Measurements from ENCODE around the gene GJC2. TPM values are rescaled to one million over a fixed set of nuclear protein-coding genes. Genes with fewer than 3 reads are reported as not detected.

Gene GJC2
- polyA plus RNA-seq, 3 donors, result 0.15 TPM; not detected in 2

GRCh38 chr1:228105270-228105995 lies 44.3 kb upstream of the GJC2 start:
- no peak for TF ChIP-seq CTCF (IDR thresholded peaks at IDR 0.05)
- Histone ChIP-seq H2AFZ (ENCODE audit: insufficient read depth, low read depth, low read length, poor library complexity, severe bottlenecking) (no peak overlapping the region), H4K20me1 (ENCODE audit: insufficient read depth, low read length) (peaks cover 15% of the 10 kb centered on the region), H3K36me3 (replicated peaks in 1 of 2; ENCODE audit: control insufficient read depth in 1 of 2, insufficient read depth in 2 of 2, low read length in 2 of 2) (peaks cover 14 to 26% of the 10 kb centered on the region in 2 donors), H3K27me3 (ENCODE audit: control insufficient read depth in 2 of 2, insufficient read depth in 2 of 2, low read length in 2 of 2) (no peaks in the 10 kb centered on the region), H3K4me3 (replicated peaks in 1 of 3; ENCODE audit: low read depth in 2 of 3, low read length in 3 of 3) (no peak overlapping the region), H3K79me2 (ENCODE audit: insufficient read depth, low read length) (peaks cover 61% of the 10 kb centered on the region), H3K9me3 (replicated peaks in 1 of 2; ENCODE audit: control insufficient read depth in 1 of 2, insufficient read depth in 1 of 2, low read length in 2 of 2) (no peaks in the 10 kb centered on the region), H3K27ac (ENCODE audit: low read depth in 1 of 2, low read length in 2 of 2) (no peak overlapping the region), H3K4me1 (ENCODE audit: control insufficient read depth in 1 of 2, insufficient read depth in 2 of 2, low read length in 2 of 2) (peaks cover 55 to 68% of the 10 kb centered on the region in 2 donors), H3K9ac (ENCODE audit: insufficient read depth, low read length, poor library complexity, severe bottlenecking) (no peak overlapping the region), H3K4me2 (replicated peaks; ENCODE audit: extremely low read depth, low read length, poor library complexity, severe bottlenecking) (no peak overlapping the region)
- peak overlapping the region in 2 of 7 donors; percentile 69 to 79 for H3K27ac Mint-ChIP-seq
- H3K4me3 Mint-ChIP-seq, result no peak overlapping the region
- no peaks in the 10 kb centered on the region for H3K9me3 Mint-ChIP-seq
- peaks cover 50% of the 10 kb centered on the region for H3K4me1 Mint-ChIP-seq
- H3K36me3 Mint-ChIP-seq, result peaks cover 13 to 22% of the 10 kb centered on the region in 2 donors
- DNase-seq, result no peak
- peaks cover 0 to 4% (median 0%) of the 10 kb centered on the region in 3 donors for H3K27me3 Mint-ChIP-seq (ENCODE audit: low read depth in 3 of 3)
- intact Hi-C loops (cut with micrococcal nuclease), result loop anchor here (2.0 to 5.0 kb wide), 2 partner anchors 17 to 37 kb away; partner anchors contain the start of gene GUK1 (in 1 of the 2)
- WGBS (ENCODE audit: insufficient coverage), result 94% methylated on average over 9 of the region's 9 CpGs

- peaks cover 0 to 2% (median 0%) of the 10 kb centered on the region in 3 donors for H3K27me3 Mint-ChIP-seq (ENCODE audit: low read depth in 3 of 3)
- Histone ChIP-seq H3K4me1 (ENCODE audit: control insufficient read depth in 1 of 2, insufficient read depth in 2 of 2, low read length in 2 of 2) (peaks cover 49 to 68% of the 10 kb centered on the region in 2 donors), H3K9me3 (replicated peaks in 1 of 2; ENCODE audit: control insufficient read depth in 1 of 2, insufficient read depth in 1 of 2, low read length in 2 of 2) (no peaks in the 10 kb centered on the region), H2AFZ (ENCODE audit: insufficient read depth, low read depth, low read length, poor library complexity, severe bottlenecking) (no peak overlapping the region), H3K9ac (ENCODE audit: insufficient read depth, low read length, poor library complexity, severe bottlenecking) (no peak overlapping the region), H4K20me1 (ENCODE audit: insufficient read depth, low read length) (peaks cover 7% of the 10 kb centered on the region), H3K27me3 (ENCODE audit: control insufficient read depth in 2 of 2, insufficient read depth in 2 of 2, low read length in 2 of 2) (no peaks in the 10 kb centered on the region), H3K27ac (ENCODE audit: low read depth in 1 of 2, low read length in 2 of 2) (no peak overlapping the region), H3K79me2 (ENCODE audit: insufficient read depth, low read length) (peaks cover 55% of the 10 kb centered on the region), H3K4me2 (replicated peaks; ENCODE audit: extremely low read depth, low read length, poor library complexity, severe bottlenecking) (no peak overlapping the region), H3K36me3 (replicated peaks in 1 of 2; ENCODE audit: control insufficient read depth in 1 of 2, insufficient read depth in 2 of 2, low read length in 2 of 2) (peaks cover 11 to 21% of the 10 kb centered on the region in 2 donors), H3K4me3 (replicated peaks in 1 of 3; ENCODE audit: low read depth in 2 of 3, low read length in 3 of 3) (no peak overlapping the region)
- WGBS (ENCODE audit: insufficient coverage), result 88% methylated on average over 7 of the region's 8 CpGs
- peaks cover 13 to 21% of the 10 kb centered on the region in 2 donors for H3K36me3 Mint-ChIP-seq
- H3K27ac Mint-ChIP-seq, result peak overlapping the region in 4 of 7 donors; percentile 15 to 65 (median 36)
- H3K9me3 Mint-ChIP-seq, result peaks cover 0 to 2% (median 1%) of the 10 kb centered on the region in 7 donors
- DNase-seq, result no peak
- peaks cover 50% of the 10 kb centered on the region for H3K4me1 Mint-ChIP-seq
- TF ChIP-seq CTCF (IDR thresholded peaks at IDR 0.05), result no peak
- intact Hi-C loops (cut with micrococcal nuclease), result loop anchor here (2.0 to 5.0 kb wide), 2 partner anchors 17 to 36 kb away; partner anchors contain the start of gene GUK1 (in 1 of the 2)
- H3K4me3 Mint-ChIP-seq, result no peak overlapping the region
Observed at GRCh38 chr1:228105996-228106799, 43.5 kb upstream of the GJC2 start.

Measured in CD14-positive monocyte (primary cell).